Fibroblast of skin of right biceps (primary cell): Measurements from ENCODE around the gene ALX4.

ENCODE experiments used
- DNase-seq: peaks from one replicate; pipeline ENCODE4 v3.0.0-alpha.2; 2013

ALX4 gene

DNA sequence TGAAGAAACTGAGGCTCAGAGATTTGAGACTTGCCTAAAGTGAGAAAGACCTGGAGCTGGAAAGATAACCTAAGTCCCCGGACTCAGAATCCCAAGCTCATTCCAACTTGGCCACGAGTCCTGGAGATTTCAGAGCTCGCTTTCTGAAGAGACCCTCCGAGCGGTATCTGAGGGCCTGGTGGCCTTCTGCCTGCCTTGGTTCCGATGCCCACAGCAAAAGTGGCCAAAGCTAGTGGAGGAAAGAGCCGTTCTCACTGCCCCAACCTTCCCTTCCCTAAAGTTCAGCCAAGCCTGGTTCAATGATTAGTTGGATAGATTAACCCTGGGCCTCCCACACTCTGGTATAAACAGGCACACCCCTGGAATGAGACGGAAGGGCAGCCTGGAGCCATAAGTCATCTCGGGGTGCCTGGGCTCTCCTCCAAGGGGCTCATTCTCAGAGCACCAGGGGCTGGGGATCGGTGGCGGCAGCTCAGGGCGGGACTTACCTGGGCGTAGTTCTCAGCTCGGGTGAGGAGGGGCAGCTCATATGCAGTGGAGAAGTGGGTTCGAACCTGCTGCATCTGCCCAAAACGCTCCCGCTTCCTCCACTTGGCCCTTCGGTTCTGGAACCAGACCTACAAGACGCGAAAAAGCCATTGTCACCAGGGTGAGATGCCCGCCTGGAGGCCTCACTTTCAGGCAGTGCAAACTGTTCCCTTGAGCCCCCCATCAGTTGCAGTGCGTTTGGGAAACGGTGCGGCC, 42.8 kb downstream of the ALX4 start:
- no peak for DNase-seq

DNA sequence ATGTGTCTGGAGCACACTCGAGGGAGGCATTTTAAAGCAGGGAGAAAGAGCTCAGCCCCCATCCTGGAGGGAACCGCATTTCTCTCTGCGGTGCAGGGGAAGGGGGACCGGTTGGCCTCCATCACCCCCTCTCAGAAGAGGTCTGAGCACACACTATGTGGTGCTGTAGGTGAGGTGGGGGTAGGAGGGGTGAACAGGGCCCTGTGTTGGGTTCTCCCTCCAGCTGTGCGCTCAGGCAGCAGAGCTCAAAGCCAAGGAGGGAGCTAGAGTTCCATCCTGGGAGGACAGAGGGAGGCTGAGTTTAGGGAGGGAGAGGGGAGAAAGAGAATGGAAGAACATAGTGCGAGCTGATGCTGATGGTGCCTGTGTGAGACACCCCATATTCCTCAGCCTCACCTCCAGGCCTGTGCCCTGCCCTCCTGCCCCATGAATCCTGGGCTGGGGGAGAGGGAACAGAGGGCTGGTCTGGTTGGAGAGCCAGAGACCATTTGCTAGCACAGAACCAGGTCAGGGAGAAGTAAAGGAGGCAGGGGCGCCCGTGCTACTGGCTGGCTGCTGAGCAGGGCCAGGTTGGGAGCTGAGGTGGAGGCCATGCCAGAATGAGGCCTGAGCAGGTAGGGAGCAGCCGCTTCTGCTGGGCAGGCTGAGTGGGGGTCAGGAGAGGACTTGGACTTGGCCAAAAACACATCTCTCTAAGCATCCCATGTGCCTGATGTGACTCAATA, 43.7 kb downstream of the ALX4 start:
- DNase-seq, result no peak

DNA sequence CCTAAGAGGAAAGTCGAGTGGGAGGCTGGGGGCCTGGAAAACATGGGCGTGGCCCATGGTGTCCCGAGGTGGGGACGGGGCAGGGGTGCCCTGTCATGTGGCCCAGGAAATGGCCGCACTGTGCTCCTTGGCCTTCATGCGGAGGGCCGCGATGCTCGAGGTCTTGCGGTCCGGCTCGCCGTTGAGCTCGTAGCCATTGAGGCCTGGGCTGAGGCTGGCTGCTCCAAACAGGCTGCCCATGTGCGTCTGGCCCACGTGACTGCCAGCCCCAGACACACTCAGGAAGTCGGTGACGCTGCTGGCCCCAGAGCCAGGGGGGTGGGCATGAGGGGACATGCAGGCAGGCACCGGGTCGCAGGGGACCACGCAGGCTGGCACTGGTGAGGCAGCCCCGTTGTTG, 45.2 kb downstream of the ALX4 start:
- no peak for DNase-seq

DNA sequence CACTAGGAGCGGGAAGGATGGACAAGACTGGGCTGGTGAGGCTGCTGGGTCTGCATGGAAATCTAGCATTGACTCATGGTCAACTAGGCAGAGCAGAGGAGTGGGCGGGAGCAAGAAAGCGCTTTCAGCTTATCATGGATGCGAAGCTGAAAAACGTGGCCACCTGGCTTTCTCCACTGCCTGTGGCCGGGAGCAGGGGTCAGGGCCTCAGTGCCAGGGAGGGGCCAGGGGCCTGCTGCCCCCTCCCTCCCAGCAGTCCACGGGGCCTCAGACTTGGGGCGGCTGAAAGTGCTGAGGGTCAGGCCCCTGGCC, 45.5 kb downstream of the ALX4 start:
- no peak for DNase-seq

DNA sequence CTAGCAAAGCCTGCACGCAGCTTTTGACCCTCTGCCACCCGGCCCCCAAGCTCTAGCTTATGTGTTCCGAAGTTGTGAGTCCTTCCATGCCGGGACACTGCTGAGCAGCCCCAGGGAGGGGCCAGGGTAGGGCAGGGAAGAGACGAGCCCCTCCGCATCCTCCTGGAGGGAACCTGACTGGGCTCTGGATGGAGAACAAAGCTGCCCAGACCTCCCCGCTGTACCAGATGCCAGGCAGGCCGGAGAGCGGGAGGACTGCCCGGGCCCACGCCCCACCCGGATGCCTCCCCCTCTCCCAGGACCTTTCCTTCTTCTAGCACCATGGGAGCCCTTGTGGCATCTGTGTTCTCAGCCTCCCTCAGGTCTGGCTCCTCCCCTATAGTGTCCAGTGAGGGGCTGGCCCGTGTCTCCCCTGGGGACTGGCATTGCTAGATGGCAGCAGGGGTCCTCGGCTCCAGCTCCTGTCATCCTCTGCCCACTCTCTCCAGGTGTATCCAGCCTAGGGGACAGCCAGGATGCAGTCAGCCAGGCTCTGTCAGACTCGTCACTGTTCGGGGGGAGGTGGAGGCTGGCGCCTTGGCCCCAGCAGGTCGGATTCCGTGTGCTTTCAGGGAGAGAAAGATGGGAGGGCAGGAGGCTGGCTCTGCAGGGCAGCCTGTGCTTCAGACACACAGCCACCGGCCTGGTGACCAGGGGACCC, 46.1 kb downstream of the ALX4 start:
- DNase-seq, result no peak

DNA sequence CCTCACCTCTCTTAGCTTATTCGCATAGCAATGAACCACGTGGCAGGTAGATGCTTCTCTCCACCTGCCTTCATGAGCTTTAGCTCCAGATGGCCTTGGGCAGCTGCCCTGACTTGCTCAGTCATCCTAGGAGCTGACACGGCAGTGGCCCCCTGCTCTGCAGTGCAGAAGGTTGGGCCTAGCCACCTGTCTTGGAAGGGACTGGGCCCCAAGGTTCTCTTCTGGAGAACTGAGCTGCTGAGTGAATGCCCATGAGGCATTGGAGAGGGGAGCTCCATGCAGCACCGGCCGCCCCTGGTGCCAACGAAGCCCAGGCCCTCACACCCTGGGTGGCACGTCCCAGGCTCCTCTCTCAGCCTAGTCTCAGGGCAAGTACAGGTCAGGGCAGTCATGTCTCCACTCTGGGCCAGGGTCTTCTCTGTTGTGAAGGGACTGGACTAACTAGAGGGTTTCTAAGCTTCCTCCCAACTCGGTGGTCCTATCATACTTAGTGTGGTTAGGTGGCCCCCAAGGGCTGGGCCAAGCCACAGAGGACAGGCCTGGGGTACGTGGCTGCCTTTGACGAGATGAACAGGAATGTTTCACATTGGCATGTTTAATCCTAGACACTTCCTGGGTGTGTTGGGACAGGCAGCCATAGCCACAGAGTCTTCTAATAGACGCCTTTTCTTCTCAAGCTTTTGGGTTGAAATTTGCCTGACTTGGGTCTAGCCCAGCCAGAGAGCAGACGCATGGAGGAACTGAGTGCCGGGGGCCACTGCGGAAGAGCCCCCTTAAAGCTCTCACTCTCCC, 47.9 kb downstream of the ALX4 start:
- no peak for DNase-seq

DNA sequence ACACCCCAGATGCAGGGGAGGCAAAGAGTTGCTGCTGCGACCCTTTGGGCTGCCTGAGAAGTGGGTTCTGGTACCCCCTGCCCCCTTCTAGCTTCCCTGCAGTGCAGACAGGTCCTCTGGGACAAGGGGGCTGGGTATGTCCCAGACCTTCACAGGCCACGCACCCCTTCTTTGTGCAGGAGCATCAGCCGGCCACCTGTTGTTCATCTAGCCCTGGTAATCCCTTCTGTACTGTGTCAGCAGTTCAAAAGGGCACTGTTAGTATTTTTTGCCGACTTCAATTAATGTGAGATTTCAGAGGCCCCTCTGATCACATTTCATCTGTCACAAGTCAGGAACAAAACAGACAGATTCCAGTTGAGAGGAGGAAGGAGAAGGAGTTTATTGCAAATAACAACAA, 49.9 kb downstream of the ALX4 start:
- DNase-seq, result no peak

DNA sequence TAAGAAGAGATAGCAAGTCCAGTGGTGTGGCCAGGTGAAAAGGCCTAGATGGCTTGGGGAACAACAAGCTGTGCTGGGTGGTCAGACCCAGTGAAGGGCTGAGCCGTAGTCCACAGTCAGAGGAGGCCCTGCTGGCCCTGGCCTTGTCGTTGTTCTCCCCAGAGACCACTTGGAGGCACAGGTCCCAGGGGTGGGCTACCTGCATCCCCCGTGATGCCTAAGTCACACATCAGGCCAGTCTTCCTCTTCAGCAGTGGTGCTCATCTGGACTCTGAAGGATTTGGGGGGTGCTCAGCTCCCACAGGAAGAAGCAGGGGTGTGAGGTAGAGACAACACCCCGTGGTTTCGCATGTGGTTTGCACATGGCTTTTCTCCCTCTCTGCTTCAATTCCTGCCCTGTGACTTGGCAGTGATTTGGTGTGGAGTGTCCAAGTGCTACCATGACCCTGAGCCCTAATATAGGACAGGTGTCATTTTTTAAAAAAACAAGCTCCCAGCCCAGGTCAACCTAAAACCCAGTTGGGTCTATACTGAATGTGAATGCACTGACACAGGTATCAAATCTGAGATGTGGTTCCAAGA, 51.0 kb downstream of the ALX4 start:
- no peak for DNase-seq

DNA sequence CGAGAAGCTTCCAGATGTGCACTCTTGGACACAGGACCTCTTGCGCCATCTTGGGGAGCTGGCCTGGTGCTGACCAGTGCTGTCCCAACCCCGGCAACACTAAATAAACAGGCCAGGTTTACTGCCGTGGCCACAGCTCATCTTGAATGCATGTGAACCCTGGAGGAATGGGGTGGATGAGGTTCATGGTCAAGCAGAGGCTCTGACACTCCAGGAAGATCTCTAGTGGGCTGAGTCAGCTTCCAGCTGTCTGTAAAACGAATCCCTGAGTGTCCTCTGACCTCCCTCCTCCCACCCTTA, 51.8 kb downstream of the ALX4 start:
- DNase-seq, result no peak

DNA sequence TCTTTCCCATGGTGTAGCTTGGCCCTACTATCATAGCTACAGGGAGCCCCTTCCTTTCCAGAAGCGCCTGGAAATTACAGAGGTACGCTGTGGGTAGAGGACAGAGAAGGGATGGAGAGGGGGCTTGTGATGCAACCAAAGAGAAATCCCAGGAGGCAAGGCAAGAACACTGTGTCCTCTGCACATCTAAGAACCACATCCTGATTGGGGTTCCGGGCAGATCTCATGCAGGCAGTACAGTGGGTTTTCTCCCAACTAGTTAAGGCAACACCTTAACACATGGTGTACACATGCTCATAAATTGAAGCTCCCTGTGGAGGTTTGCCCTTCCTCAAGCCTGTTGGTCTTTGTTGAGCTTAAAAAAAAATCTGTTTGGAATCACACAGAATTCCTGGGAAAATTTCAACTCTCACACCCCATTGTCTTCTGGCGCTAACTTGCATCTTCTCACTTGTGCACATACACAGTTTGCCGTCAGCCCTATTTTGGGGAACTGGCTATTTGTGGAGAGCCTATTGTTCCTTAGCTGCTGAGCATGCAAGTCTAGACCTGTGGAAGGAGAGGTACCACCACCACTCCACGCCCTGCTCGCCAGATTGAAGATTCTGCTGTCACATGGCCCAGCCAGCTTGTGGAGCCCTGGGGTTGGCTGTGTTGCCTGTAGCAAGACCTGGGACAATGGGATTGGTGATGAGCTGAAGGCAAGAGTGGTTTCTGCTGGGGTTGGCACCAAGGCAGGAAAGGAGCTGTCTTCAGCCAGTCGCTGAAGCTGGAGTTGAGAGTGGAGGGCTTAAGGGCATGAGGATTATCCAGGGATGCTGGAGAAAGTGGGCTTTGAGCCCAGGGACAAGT, 52.4 kb downstream of the ALX4 start:
- no peak for DNase-seq

DNA sequence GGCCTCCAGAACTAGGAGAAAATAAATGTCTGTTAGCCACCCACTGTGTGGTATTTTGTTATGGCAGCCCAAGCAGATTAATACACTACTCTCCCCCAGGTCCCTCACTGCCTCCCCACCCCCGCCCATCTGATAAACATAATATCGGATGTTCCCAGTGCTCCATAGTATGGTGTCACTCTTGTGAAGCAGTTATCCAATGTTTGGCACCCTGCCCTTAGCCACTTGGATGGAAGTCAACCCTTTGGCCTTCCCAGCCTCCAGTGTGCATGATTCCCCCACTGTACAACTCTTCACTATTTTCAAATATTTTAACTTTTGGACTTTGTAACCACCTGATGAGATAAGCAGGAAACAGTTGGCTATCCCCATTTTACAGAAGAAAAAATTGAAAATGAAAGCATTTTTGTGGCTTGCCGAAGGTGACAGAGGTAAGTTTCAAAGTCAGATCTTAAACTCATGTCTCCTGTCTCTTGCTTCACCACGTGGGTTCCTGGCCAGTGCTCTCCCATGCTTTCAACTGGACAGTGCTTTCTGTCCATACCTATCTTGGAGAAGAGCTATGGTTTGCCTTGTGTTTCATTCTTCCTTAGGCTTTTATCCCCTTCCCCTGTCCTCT, 53.2 kb downstream of the ALX4 start:
- peak; percentile 37 for DNase-seq

DNA sequence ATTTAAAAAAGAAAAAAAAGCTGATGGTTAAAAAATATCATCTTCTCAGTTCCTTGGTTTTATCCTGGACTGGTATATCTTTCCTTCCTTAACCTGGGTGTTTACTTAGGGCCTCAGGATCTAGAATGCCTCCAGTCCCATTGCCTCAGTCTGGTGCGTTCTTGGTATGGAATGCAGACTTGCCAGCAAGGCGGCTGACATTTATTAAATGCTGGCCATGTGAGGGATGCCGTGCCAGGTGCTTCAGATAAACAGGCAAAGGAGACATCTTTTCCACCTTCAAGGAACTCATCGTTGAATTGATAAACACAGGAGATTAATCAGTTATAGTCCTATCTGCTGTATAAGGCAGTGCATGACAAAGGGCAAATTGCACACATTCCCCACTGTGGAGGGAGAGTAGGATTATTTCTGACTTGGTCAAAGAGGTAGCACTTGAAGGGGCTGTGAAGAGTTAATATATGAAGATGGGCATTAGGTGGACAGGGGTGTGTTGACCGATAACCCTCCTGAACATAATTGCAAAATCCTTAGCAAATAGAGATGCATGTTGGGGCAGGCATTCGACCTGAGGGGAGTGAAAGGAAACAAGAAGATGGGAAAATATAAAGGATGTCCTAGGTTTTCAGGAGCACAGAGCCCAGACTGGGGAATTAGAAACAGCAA, 54.4 kb downstream of the ALX4 start:
- DNase-seq, result no peak

DNA sequence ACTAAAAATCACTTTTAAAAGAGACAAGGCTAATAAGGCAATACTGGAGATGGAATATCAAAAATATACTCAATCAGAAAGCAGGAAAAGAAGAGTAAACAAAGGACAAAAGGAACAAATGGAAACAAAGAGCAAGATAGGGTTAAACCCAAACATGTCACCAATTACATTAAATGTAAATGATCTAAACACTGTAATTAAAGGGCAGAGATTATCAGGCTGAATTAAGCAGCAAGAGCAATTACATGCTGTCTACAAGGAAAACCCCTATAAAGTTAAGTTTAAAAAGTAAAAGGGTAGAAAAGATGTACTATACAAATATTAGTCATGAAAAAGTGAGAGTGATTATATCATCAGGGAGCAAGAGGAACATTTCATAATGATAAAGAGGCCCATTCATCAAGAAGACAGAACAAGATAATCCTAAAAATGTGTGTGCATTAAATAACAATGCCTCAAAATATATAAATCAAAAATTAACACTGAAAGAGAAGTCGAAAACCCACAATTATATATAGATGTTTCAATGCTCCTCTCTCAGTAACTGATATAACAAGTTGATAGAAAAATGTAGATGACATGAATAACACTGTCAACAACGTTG, 56.8 kb downstream of the ALX4 start:
- no peak for DNase-seq

DNA sequence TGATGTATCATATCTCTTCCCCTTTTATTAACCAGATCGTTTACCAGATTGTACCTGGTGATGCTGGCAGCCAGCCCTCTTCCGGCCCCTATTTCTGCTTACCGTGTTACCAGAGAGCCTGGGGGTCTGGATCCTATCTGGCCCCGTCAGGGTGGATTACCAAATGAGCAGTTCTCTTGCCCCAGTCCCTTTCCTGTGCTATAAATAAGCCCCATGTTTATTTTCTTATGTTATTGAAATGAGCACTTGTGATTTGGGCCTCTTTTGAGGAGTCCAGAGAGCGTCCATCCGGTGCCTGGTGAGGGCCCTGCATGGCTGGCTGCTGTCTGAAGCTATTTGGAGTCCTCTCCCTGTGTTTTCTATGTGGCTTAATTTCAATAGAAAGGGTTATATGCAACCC, 59.5 kb downstream of the ALX4 start:
- DNase-seq, result no peak

DNA sequence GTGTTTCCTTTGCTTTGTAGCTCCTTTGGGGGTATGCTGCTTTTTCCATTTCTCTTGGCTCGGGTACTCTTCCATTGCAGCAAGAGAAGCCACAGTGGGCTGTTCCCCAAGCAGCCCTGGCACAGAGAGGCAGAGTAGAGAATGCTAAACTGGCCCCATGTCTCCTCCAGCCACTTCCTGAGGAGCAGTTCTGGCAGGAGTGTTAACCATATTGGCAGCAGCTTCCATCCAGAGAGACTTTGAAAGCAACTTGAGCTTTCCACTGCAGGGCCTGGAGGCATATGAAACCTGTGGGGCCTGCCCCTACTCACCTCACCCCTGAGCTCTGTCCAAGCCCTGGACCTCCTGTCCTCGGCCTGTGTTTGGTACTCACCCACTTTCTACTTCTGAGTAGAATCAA, 61.8 kb downstream of the ALX4 start:
- no peak for DNase-seq

DNA sequence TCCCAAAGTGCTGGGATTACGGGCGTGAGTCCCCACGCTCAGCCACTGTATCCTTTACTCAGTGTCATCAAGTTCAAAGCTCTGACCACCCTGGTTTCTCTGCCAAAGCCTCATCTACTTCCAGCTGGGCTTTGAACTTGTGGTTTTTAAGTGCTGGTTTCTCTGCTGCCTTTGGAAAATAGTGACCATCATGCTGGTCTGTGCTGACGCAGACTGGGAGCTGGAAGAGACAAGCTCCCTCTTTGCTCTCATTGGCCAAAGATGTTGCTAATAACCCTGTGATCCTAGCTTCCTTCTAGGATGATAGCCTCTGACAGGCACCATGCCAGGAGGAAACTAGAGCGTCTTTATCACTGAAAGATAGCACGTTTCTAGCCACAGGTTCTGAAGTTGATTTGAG, 62.4 kb downstream of the ALX4 start:
- no peak for DNase-seq

DNA sequence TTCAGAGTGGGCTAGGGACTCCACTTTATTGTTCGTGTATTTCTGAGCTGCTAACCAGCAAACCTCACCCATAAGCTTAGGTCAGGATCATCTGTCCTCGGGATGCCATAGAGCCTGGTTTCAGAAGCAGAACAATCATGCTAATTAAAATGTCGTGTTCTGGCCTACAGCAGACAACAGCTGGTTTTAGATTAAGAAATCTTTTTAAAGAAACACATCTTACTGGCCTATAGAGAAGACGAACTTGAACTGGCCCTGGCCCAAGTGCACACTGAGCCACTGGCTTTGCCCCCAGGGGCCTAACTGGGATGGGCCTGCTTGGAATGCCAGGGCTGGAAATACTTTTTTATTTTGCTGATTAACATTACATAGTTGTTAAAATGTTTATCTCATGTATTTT, 63.2 kb downstream of the ALX4 start:
- DNase-seq, result peak; percentile 52

DNA sequence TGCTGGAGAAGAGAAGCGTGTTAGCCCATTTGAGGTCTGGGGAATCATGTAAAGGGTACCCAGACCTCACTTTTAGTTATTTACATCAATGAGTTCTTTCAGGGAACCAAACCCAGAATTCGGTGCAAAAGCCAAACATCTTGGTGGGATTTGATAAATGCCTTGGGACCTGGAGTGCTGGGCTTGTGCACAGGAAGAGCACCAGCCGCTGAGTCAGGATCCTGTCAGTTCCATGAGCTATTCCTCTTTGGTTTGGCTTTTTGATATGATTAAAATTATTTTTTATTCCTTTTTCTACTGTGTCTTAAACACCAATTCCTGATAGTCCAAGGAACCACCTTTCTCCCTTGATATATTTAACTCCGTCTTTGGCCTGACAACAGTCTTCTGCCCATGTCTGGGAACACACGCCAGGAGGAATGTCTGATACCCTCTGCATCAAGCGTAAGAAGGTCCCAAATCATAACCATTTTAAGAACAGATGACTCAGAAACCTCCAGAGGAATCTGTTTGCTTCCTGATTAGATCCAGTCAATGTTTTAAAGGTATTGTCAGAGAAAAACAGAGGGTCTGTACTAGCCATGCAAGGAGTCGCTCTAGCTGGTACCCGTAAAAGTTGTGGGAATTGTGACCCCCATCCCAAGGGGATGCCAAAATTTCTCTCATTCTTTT, 65.2 kb downstream of the ALX4 start:
- DNase-seq, result peak; percentile 75

DNA sequence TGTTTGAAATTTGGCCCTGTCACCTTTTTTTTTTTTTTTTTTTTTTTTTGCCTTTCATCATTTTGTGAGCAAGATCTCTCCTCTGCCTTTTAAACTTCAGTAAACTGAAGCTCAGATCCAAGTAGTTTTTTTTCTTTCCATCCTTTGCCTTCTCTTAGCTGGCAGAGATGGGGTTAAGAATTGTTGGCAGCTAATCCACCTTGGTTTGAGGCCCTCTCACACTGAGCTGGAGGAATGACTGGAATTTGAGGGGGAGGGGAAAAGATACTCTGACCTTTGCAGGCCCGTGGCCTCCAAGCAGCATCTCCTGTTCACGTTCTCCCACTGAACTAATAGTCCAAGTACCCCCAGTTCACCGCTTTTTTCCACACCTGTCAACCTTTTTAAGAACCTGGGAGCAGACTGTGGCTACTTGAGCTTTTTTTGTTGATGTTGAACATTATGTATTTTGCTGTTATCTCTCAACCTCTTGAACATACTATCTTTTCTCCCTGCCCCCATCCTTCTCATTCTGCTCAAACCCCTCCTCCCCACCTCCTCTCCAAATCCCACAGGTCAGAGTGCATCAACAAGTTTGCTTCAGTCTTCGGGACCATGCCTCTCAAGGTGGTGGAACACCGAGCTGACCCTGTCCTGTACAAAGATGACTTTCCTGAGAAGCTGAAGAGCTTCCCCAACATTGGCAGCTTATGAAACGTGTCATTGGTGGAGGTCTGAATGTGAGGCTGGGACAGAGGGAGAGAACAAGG, 66.2 kb downstream of the ALX4 start:
- peak; percentile 83 for DNase-seq

DNA sequence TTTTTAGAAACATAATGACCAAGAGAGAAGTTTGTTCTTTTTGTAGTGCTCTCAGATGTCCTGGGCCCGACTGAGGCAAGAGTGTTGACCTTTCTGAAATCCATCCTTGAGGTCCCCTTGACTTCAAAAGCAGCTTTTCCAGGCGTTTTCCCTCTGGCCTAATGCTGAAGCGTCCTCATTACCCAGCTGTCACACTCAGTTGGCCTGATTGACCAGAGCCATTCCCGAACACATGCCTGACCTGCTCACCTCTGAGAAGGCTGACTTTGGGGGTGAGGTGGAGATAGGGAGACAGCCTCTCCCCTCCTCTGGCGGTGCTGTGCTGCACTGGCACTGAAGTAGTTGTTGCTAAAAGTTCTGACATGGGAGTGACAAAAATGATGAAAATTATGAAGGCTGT, 66.9 kb downstream of the ALX4 start:
- DNase-seq, result no peak
